Measurements from ENCODE around the gene SPAAR. TPM values are rescaled to one million over a fixed set of nuclear protein-coding genes. Genes with fewer than 3 reads are reported as not detected.

The SPAAR gene
- total RNA-seq, 2 experiments from 2014 or later: not detected

- H3K4me3 Mint-ChIP-seq: no peak within 1 kb of the TSS
- no peaks in the 10 kb centered on the region for H3K4me1 Mint-ChIP-seq (ENCODE audit: low read depth)
- CTCF ChIA-PET: interaction anchor here (1.3 to 3.8 kb wide), 5 partner anchors 12 to 209 kb away, joined by 3 to 37 read pairs (median 7); no protein-coding TSS in a partner anchor
- ATAC-seq (no peak), DNase-seq (no peak)
- POLR2A ChIA-PET: no interaction called here
- no peaks in the 10 kb centered on the region for H3K36me3 Mint-ChIP-seq (ENCODE audit: low read depth)
- H3K27ac Mint-ChIP-seq: no peak within 1 kb of the TSS
- peaks cover 18% of the 10 kb centered on the region for H3K27me3 Mint-ChIP-seq (ENCODE audit: low read depth)
- H3K9me3 Mint-ChIP-seq (ENCODE audit: insufficient read depth): no peaks in the 10 kb centered on the region
Observed at GRCh38 chr9:35958104-35958837, 49.0 kb downstream of the SPAAR start, which contains the start of gene OR2S2. Gene OR2S2 (minus strand): TSS chr9:35958154. CDS start chr9:35958098, 56 bp downstream.

GRCh38 chr9:35960039-35960655 lies 50.9 kb downstream of the SPAAR start:
- CTCF ChIA-PET: interaction anchor here (1.8 to 3.2 kb wide), 2 partner anchors 14 to 63 kb away, joined by 9 to 14 read pairs; no protein-coding TSS in a partner anchor
- Mint-ChIP-seq H3K36me3 (ENCODE audit: low read depth) (no peaks in the 10 kb centered on the region), H3K27me3 (ENCODE audit: low read depth) (peaks cover 19% of the 10 kb centered on the region), H3K4me1 (ENCODE audit: low read depth) (no peaks in the 10 kb centered on the region), H3K27ac (no peak overlapping the region), H3K9me3 (ENCODE audit: insufficient read depth) (no peaks in the 10 kb centered on the region), H3K4me3 (no peak overlapping the region)
- ATAC-seq (no peak), DNase-seq (no peak)
- POLR2A ChIA-PET: no interaction called here

Other genes with a start within 250 kb of the SPAAR start
- 10 to 100 TPM; 17.2 to 17.3 TPM for gene ARHGEF39, start 244.3 kb upstream of the SPAAR start, total RNA-seq
- gene CA9, start 235.6 kb upstream of the SPAAR start, total RNA-seq: 1 to 10 TPM in 1 of 2 experiments, under 1 TPM in 1; 0.50 to 1.3 TPM
- 10 to 100 TPM; 12.0 to 12.8 TPM for gene TPM2, start 219.6 kb upstream of the SPAAR start, total RNA-seq
- 100 to 1,000 TPM; 448 to 450 TPM for gene TLN1, start 177.3 kb upstream of the SPAAR start, total RNA-seq
- 10 to 100 TPM; 21.6 to 21.7 TPM for gene CREB3, start 176.8 kb upstream of the SPAAR start, total RNA-seq
- gene GBA2, start 160.3 kb upstream of the SPAAR start, total RNA-seq: 10 to 100 TPM; 52.6 to 56.4 TPM
- 10 to 100 TPM; 22.1 to 22.9 TPM for gene RGP1, start 160.2 kb upstream of the SPAAR start, total RNA-seq
- under 1 TPM; 0.61 to 0.89 TPM for gene MSMP, start 155.2 kb upstream of the SPAAR start, total RNA-seq
- gene NPR2, start 117.9 kb upstream of the SPAAR start, total RNA-seq: 10 to 100 TPM; 10.8 to 11.1 TPM
- 1 to 10 TPM; 1.3 to 1.5 TPM for gene SPAG8, start 97.2 kb upstream of the SPAAR start, total RNA-seq
- gene HINT2, start 94.4 kb upstream of the SPAAR start, total RNA-seq: 10 to 100 TPM; 74.7 to 76.8 TPM
- gene FAM221B, start 80.8 kb upstream of the SPAAR start, total RNA-seq: not detected
- gene TMEM8B, start 80.3 kb upstream of the SPAAR start, total RNA-seq: 1 to 10 TPM; 1.6 to 2.3 TPM
- gene OR13J1, start 39.1 kb upstream of the SPAAR start, total RNA-seq: not detected
- not detected for gene HRCT1, start 3.3 kb upstream of the SPAAR start, total RNA-seq
- not detected for gene OR2S2, start 48.7 kb downstream of the SPAAR start, total RNA-seq
- gene RECK, start 127.4 kb downstream of the SPAAR start, total RNA-seq: 1 to 10 TPM; 5.7 to 7.3 TPM
- gene GLIPR2, start 227.2 kb downstream of the SPAAR start, total RNA-seq: 10 to 100 TPM; 67.8 to 73.0 TPM

Data from activated CD8-positive, alpha-beta T cell treated with anti-CD3 and anti-CD28 coated beads, Interleukin-2, amount 10 ng/mL, durations not matched to agents 7 days and 5 days (primary cell).